Right ventricle myocardium inferior (tissue), 1 donor: Measurements from ENCODE around the gene ECM1. TPM values are rescaled to one million over a fixed set of nuclear protein-coding genes. Genes with fewer than 3 reads are reported as not detected.

Source experiments
- ATAC-seq: fragments of 200-7000 bp; cut with Tn5 transposase; one replicate; pipeline ENCODE4 v1.9.1; 2020; ENCODE audit warnings: mild to moderate bottlenecking, moderate library complexity
- DNase-seq: peaks from one replicate; pipeline ENCODE4 v3.0.0; 2021; ENCODE audit errors: missing footprints
- intact Hi-C: fragments of 100-400 bp; cut with DNase I; formaldehyde crosslinking; loops from one replicate; pipeline ENCODE4 v1.11.0; 2022
- total RNA-seq: library from RNA; stranded (reverse); fragmentation: NEBNext Ultra II Directional; extraction: Animal tissue kit (Norgen Biotek cat#: 25700); gene quantifications from one replicate; pipeline ENCODE4 v1.2.1, GENCODE V29; 2021
- donor health status: DM: no; HTN: yes; CAD: no; lungs with severe emphysema.

ECM1 gene
- total RNA-seq, 1 donor from 2014 or later = 24.1 TPM

GRCh38 chr1:150535511-150536287, 27.8 kb downstream of the ECM1 start:
- DNase-seq (no peak), ATAC-seq (no peak)
- intact Hi-C loops = no loop called here

- ATAC-seq = no peak
- intact Hi-C loops = no loop called here
- no peak for DNase-seq
Measured at GRCh38 chr1:150536836-150537731, 29.2 kb downstream of the ECM1 start.

GRCh38 chr1:150537732-150538684, 30.1 kb downstream of the ECM1 start:
- ATAC-seq (no peak), DNase-seq (peak; percentile 68)
- intact Hi-C loops = no loop called here

- intact Hi-C loops = no loop called here
- DNase-seq (no peak), ATAC-seq (peak; percentile 81)
Measured at GRCh38 chr1:150543500-150544143, 35.7 kb downstream of the ECM1 start.

- DNase-seq (no peak), ATAC-seq (peak; percentile 32)
- intact Hi-C loops = no loop called here
Measured at GRCh38 chr1:150544204-150544603, 36.3 kb downstream of the ECM1 start.

- DNase-seq = no peak
- intact Hi-C loops = no loop called here
Measured at GRCh38 chr1:150545486-150546032, 37.6 kb downstream of the ECM1 start.

GRCh38 chr1:150546294-150546937, 38.5 kb downstream of the ECM1 start:
- DNase-seq (no peak), ATAC-seq (no peak)
- intact Hi-C loops = no loop called here

More at GRCh38 chr1:150545486-150546032, 37.6 kb downstream of the ECM1 start:
- ATAC-seq = no peak

- ATAC-seq (no peak), DNase-seq (no peak)
- intact Hi-C loops = no loop called here
Measured at GRCh38 chr1:150548324-150548631, 40.4 kb downstream of the ECM1 start.

- DNase-seq = peak; percentile 86
- intact Hi-C loops = no loop called here
- ATAC-seq = peak; percentile 46
Measured at GRCh38 chr1:150548632-150549495, 41.0 kb downstream of the ECM1 start, which contains the start of gene ADAMTSL4. ADAMTSL4 (plus strand) TSS chr1:150549408; CDS start chr1:150552289, 2,881 bp downstream.

- ATAC-seq (peak; percentile 6), DNase-seq (no peak)
- intact Hi-C loops = no loop called here
Measured at GRCh38 chr1:150549496-150550221, 41.8 kb downstream of the ECM1 start.

- no peak for DNase-seq
- intact Hi-C loops = no loop called here
- peak; percentile 38 for ATAC-seq
Measured at GRCh38 chr1:150550222-150551050, 42.5 kb downstream of the ECM1 start.

GRCh38 chr1:150551051-150551783, 43.3 kb downstream of the ECM1 start:
- peak; percentile 34 for DNase-seq
- no peak for ATAC-seq
- intact Hi-C loops = no loop called here

- ATAC-seq (no peak), DNase-seq (no peak)
- intact Hi-C loops = no loop called here
Measured at GRCh38 chr1:150551784-150552127, 43.8 kb downstream of the ECM1 start.

GRCh38 chr1:150552128-150552910, 44.4 kb downstream of the ECM1 start:
- DNase-seq (peak; percentile 94), ATAC-seq (peak; percentile 68)
- intact Hi-C loops = no loop called here
